Measurements from ENCODE around the gene TRIM10. TPM values are rescaled to one million over a fixed set of nuclear protein-coding genes. Genes with fewer than 3 reads are reported as not detected.

The TRIM10 gene
- total and polyA plus RNA-seq, 2 donors = 0.16 to 0.57 TPM

DNA sequence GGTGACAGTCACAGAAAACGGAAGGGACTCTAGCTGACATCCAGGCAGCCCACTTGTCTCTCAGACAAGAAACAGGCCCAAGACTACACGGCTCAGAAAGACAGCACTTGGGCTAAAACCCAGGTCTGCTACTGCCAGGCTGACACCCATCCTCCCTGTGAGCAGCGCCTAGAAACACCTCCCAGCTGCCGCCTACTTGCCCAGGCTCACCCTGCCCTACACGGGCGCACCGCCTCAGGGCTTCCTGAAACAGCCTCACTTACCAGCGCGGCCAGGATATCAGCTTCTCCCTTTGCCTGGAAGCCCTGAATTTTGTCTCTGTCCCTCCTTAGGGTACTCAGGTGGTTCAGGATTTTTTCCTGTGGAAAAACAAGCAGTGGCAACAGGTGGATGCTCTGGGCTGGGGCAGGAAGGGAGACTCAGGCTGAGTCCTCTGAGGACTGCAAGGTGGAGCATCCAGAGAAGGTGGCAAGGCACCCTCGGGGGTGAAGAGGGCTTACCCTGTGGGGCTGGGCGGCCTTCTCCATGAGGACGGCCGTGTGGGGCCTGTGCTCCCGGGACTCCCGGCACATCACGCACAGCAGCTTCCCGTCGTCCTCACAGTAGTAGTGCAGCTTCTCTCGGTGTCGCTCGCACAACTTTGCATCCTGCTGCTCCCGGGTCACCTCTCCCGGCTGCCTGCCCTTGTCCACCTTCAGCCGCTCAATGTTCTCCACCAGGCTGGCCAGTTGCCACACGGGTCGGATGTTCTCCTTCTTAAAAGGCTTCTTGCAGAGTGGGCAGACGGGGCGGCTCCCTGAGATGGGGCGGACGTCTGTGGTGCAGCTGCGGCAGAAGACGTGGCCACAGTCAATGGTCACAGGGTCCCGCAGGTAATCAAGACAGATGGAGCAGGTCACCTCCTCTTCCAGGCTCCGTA, 37.4 kb upstream of the TRIM10 start:
- Histone ChIP-seq H3K36me3 (ENCODE audit: control insufficient read depth in 2 of 2, insufficient read depth in 2 of 2, low read length in 1 of 2) (peaks cover 50 to 58% of the 10 kb centered on the region in 2 donors), H3K27me3 (ENCODE audit: control insufficient read depth in 2 of 2, insufficient read depth in 1 of 2, low read length in 1 of 2) (no peaks in the 10 kb centered on the region), H3K9me3 (ENCODE audit: control insufficient read depth in 2 of 2, insufficient read depth in 1 of 2, low read length in 1 of 2) (no peaks in the 10 kb centered on the region), H3K4me3 (ENCODE audit: low read length in 2 of 2) (no peak overlapping the region), H3K27ac (ENCODE audit: low read depth in 1 of 2, low read length in 1 of 2) (no peak overlapping the region), H3K4me1 (ENCODE audit: control insufficient read depth in 2 of 2, insufficient read depth in 2 of 2, low read length in 2 of 2) (peaks cover 0 to 2% of the 10 kb centered on the region in 2 donors)
- 97% methylated on average over 34 of the region's 34 CpGs for WGBS
- DNase-seq (ENCODE audit: low read depth in 6 of 9, low spot score in 9 of 9) = no peak

DNA sequence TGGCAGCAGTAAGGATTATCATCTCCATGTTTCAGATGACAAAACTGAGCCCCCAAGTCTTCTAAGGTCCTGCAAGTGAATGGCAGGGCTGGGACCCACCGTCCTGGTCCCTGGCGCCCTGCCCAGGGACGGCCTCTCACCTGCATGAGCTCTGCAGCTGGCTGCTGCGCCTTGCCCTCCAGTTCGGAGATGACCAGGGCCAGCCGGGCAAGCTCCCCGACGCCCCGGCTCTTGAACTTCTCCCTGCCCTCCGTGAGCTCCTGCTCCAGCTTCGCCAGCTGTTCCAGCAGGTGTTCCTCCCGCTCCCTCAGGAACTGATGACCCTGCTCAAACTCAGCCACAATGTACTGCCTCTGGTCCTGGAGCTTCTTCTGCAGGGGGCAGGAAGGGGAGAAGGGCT, 35.4 kb upstream of the TRIM10 start:
- no peaks in the 10 kb centered on the region for H3K27me3 ChIP-seq (ENCODE audit: control insufficient read depth in 2 of 2, insufficient read depth in 1 of 2, low read length in 1 of 2)
- H3K36me3 ChIP-seq (ENCODE audit: control insufficient read depth in 2 of 2, insufficient read depth in 2 of 2, low read length in 1 of 2) = peaks cover 57 to 59% of the 10 kb centered on the region in 2 donors
- no peak for DNase-seq (ENCODE audit: low read depth in 6 of 9, low spot score in 9 of 9)
- peaks cover 0 to 2% of the 10 kb centered on the region in 2 donors for H3K4me1 ChIP-seq (ENCODE audit: control insufficient read depth in 2 of 2, insufficient read depth in 2 of 2, low read length in 2 of 2)
- no peak overlapping the region for H3K27ac ChIP-seq (ENCODE audit: low read depth in 1 of 2, low read length in 1 of 2)
- no peaks in the 10 kb centered on the region for H3K9me3 ChIP-seq (ENCODE audit: control insufficient read depth in 2 of 2, insufficient read depth in 1 of 2, low read length in 1 of 2)
- no peak overlapping the region for H3K4me3 ChIP-seq (ENCODE audit: low read length in 2 of 2)
- WGBS = 98% methylated on average over 12 of the region's 12 CpGs

DNA sequence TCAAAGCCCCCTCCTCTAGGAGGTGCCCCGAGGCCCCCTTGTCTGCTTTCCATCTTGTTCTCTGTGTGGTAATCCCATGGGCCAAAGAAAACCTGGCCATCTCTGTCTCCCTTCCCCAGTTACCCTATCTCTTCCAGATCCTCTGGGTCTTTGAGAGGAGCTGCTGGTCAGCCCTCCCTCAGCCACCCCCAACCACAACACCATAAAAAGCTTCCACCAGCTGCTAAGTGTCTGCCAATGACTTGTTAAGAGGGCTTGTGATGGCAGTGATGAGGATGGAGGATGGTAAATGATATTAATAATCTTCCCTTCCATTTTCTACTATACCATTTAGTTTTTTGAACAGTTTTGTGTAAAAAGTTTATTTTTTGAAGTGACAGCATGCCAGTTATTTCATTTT, 34.9 kb upstream of the TRIM10 start:
- no peak for DNase-seq (ENCODE audit: low read depth in 6 of 9, low spot score in 9 of 9)
- Histone ChIP-seq H3K9me3 (ENCODE audit: control insufficient read depth in 2 of 2, insufficient read depth in 1 of 2, low read length in 1 of 2) (no peaks in the 10 kb centered on the region), H3K27ac (ENCODE audit: low read depth in 1 of 2, low read length in 1 of 2) (no peak overlapping the region), H3K36me3 (ENCODE audit: control insufficient read depth in 2 of 2, insufficient read depth in 2 of 2, low read length in 1 of 2) (peaks cover 60 to 64% of the 10 kb centered on the region in 2 donors), H3K4me3 (ENCODE audit: low read length in 2 of 2) (no peak overlapping the region), H3K4me1 (ENCODE audit: control insufficient read depth in 2 of 2, insufficient read depth in 2 of 2, low read length in 2 of 2) (peaks cover 0 to 2% of the 10 kb centered on the region in 2 donors), H3K27me3 (ENCODE audit: control insufficient read depth in 2 of 2, insufficient read depth in 1 of 2, low read length in 1 of 2) (no peaks in the 10 kb centered on the region)
- WGBS = 100% methylated on average over 1 of the region's 1 CpG

DNA sequence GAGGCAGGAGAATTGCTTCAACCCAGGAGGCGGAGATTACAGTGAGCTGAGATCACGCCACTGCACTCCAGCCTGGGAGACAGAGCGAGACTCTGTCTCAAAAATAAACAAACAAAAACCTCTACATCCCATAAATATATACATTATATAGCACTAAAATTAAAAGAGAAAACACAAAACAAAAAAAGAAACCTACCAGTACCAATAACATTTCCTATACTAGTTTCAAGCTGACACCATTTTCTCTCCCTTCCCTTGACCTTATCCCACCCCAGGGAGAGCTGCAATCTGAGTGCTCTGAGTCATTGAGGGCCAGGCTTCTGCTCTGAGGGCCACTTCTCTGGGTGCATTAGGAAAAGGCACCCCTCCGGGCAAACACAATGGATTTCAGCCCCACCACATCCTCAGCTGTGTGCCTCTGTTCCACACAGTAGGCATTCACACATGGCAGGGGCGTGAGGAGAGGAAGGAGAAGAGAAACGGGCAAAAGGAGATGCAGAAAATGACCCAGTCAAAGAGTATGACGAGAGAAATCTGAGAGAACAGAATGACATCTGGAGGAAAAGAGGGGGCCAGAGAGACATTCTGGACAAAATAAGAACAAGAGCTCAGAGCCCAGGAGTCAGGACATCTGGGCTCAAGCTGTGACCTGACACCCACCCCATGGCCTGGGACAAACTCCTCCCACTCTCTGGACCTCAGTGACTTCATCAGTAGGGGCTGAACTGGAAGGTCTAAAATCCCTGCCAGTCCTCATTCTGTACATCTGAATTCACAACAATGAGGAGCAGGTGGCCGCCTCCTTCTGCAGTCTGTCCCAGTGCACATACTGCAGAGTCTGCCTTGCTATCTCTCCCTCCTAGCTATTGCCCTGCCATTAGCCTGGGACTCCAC, 34.0 kb upstream of the TRIM10 start:
- Histone ChIP-seq H3K4me1 (ENCODE audit: control insufficient read depth in 2 of 2, insufficient read depth in 2 of 2, low read length in 2 of 2) (no peaks in the 10 kb centered on the region), H3K9me3 (ENCODE audit: control insufficient read depth in 2 of 2, insufficient read depth in 1 of 2, low read length in 1 of 2) (no peaks in the 10 kb centered on the region), H3K36me3 (ENCODE audit: control insufficient read depth in 2 of 2, insufficient read depth in 2 of 2, low read length in 1 of 2) (peaks cover 61 to 66% of the 10 kb centered on the region in 2 donors), H3K27ac (ENCODE audit: low read depth in 1 of 2, low read length in 1 of 2) (no peak overlapping the region), H3K27me3 (ENCODE audit: control insufficient read depth in 2 of 2, insufficient read depth in 1 of 2, low read length in 1 of 2) (no peaks in the 10 kb centered on the region), H3K4me3 (ENCODE audit: low read length in 2 of 2) (no peak overlapping the region)
- WGBS = 95% methylated on average over 8 of the region's 8 CpGs
- no peak for DNase-seq (ENCODE audit: low read depth in 6 of 9, low spot score in 9 of 9)

DNA sequence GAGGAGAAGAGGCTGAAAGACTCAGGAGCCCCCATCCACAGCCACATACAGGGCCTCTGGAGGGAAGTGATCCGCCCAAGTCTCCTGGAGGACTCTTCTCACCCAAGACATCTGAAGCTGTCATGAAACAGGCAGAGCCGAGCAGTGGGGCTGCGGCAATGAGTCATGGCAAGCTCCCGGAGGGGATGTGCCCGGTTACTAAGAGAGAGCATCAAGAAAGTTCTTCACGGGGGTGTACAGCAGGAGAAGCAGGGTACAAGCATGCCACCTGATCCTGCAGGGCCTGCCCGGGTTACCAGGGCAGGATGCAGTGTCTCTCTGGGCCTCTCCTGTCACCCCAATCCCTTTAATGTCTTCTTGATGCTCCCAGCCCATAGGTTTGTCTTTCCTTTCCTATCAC, 31.1 kb upstream of the TRIM10 start:
- Histone ChIP-seq H3K36me3 (ENCODE audit: control insufficient read depth in 2 of 2, insufficient read depth in 2 of 2, low read length in 1 of 2) (peaks cover 63 to 68% of the 10 kb centered on the region in 2 donors), H3K27me3 (ENCODE audit: control insufficient read depth in 2 of 2, insufficient read depth in 1 of 2, low read length in 1 of 2) (no peaks in the 10 kb centered on the region), H3K4me3 (ENCODE audit: low read length in 2 of 2) (no peak overlapping the region), H3K9me3 (ENCODE audit: control insufficient read depth in 2 of 2, insufficient read depth in 1 of 2, low read length in 1 of 2) (no peaks in the 10 kb centered on the region), H3K4me1 (ENCODE audit: control insufficient read depth in 2 of 2, insufficient read depth in 2 of 2, low read length in 2 of 2) (no peaks in the 10 kb centered on the region), H3K27ac (ENCODE audit: low read depth in 1 of 2, low read length in 1 of 2) (no peak overlapping the region)
- 99% methylated on average over 7 of the region's 7 CpGs for WGBS
- no peak for DNase-seq (ENCODE audit: low read depth in 6 of 9, low spot score in 9 of 9)

DNA sequence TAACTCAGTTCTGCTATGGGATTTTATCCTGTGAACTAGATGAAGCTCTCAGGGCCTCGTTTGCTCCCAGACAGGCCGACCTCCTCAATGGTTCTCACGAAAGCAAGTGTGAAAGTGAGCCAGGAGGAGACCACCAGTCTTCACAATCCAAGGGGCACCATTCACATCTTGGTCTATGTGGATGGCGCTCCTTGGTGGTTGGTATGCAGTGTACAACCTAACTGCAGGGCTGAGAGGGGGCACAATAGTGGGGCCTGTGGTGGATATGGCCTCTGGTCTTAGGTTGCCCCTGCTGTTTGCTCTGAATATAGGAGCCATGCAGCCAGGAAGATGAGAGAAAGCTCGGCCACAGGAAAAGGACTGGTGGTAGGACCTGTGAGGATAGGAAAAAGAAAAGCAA, 27.5 kb upstream of the TRIM10 start:
- Histone ChIP-seq H3K9me3 (ENCODE audit: control insufficient read depth in 2 of 2, insufficient read depth in 1 of 2, low read length in 1 of 2) (no peaks in the 10 kb centered on the region), H3K27me3 (ENCODE audit: control insufficient read depth in 2 of 2, insufficient read depth in 1 of 2, low read length in 1 of 2) (no peaks in the 10 kb centered on the region)

DNA sequence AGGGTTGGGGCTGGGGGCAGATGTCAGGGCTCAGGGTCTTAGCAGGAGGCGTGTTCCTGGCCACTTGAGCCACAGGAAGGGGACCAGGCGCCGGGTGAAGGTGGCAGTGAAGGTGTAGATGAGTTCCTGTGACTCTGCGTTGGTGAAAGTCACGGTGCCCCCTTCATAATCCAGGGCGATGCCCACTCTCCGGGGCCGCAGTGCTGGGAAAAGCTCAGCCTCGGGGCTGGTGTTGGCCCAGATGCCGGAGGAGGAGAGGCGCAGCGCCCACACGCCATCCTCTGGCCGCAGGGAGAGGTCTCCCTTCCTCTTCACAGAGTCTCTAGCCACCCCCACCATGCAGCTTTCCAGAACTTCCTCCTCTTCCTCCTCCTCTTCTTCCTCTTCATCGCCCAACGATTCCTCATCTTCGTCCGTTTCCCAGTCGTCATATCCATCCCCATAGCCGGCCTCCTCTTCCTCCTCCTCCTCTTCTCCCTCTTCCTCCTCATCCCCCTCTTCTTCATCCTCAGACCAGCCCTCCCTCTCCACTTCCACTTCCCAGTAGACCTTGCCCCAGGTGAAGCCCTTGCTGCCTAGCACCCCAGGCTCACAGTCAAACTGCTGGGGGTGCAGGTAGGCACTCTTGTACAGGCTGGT, 25.0 kb upstream of the TRIM10 start:
- Histone ChIP-seq H3K27ac (ENCODE audit: low read depth in 1 of 2, low read length in 1 of 2) (no peak overlapping the region), H3K36me3 (ENCODE audit: control insufficient read depth in 2 of 2, insufficient read depth in 2 of 2, low read length in 1 of 2) (peaks cover 53 to 59% of the 10 kb centered on the region in 2 donors), H3K4me3 (ENCODE audit: low read length in 2 of 2) (no peak overlapping the region), H3K27me3 (ENCODE audit: control insufficient read depth in 2 of 2, insufficient read depth in 1 of 2, low read length in 1 of 2) (no peaks in the 10 kb centered on the region), H3K9me3 (ENCODE audit: control insufficient read depth in 2 of 2, insufficient read depth in 1 of 2, low read length in 1 of 2) (peaks cover 0 to 9% of the 10 kb centered on the region in 2 donors), H3K4me1 (ENCODE audit: control insufficient read depth in 2 of 2, insufficient read depth in 2 of 2, low read length in 2 of 2) (no peaks in the 10 kb centered on the region)
- WGBS = 98% methylated on average over 20 of the region's 20 CpGs
- DNase-seq (ENCODE audit: low read depth in 6 of 9, low spot score in 9 of 9) = no peak

More for the DNA sequence above, 27.5 kb upstream of the TRIM10 start:
- Histone ChIP-seq H3K27ac (ENCODE audit: low read depth in 1 of 2, low read length in 1 of 2) (no peak overlapping the region), H3K36me3 (ENCODE audit: control insufficient read depth in 2 of 2, insufficient read depth in 2 of 2, low read length in 1 of 2) (peaks cover 67% of the 10 kb centered on the region in 2 donors), H3K4me1 (ENCODE audit: control insufficient read depth in 2 of 2, insufficient read depth in 2 of 2, low read length in 2 of 2) (no peaks in the 10 kb centered on the region), H3K4me3 (ENCODE audit: low read length in 2 of 2) (no peak overlapping the region)
- no peak for DNase-seq (ENCODE audit: low read depth in 6 of 9, low spot score in 9 of 9)
- WGBS = 98% methylated on average over 5 of the region's 5 CpGs

DNA sequence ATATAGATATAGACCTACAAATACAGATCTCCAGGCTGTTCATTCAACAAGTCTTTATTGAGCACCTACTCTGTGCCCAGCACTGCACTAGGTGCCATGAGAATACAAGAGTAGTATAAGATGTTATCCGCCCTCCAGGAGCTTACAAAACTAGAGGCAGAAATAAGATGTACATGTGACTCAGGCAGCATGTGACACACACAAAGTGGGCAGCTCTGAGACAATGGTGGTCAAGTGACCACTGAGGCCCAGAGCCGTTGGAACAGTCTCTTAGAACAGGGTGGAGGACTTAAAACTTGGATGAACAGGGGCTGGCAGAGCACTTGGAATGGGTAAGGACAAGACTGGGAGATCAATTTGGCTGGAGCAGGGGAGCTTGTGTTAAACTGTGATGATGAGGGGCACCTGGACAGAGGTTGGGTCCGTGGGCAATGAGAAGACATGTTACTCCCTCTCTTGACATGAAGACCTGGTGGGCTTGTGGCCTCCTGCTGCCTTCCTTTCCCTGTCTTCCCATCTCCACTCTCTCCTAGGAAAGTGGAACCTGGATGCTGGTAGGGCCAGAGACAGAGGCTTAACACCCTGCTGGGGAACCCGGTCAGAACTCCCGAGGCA, 23.5 kb upstream of the TRIM10 start:
- 96% methylated on average over 5 of the region's 5 CpGs for WGBS
- H3K36me3 ChIP-seq (ENCODE audit: control insufficient read depth in 2 of 2, insufficient read depth in 2 of 2, low read length in 1 of 2) = peaks cover 39 to 45% of the 10 kb centered on the region in 2 donors

More for the DNA sequence above, 23.5 kb upstream of the TRIM10 start:
- peaks cover 0 to 9% of the 10 kb centered on the region in 2 donors for H3K9me3 ChIP-seq (ENCODE audit: control insufficient read depth in 2 of 2, insufficient read depth in 1 of 2, low read length in 1 of 2)
- H3K27me3 ChIP-seq (ENCODE audit: control insufficient read depth in 2 of 2, insufficient read depth in 1 of 2, low read length in 1 of 2) = no peaks in the 10 kb centered on the region
- no peak for DNase-seq (ENCODE audit: low read depth in 6 of 9, low spot score in 9 of 9)
- H3K4me3 ChIP-seq (ENCODE audit: low read length in 2 of 2) = no peak overlapping the region
- H3K27ac ChIP-seq (ENCODE audit: low read depth in 1 of 2, low read length in 1 of 2) = no peak overlapping the region
- H3K4me1 ChIP-seq (ENCODE audit: control insufficient read depth in 2 of 2, insufficient read depth in 2 of 2, low read length in 2 of 2) = no peaks in the 10 kb centered on the region

All from thymus (tissue), 11 donors.